DMS153 treated with DMSO at 0.1 percent for 48 hours (cell line): Measurements from ENCODE around the gene AMIGO1.
A peak's percentile ranks its signal among the peaks of the same experiment; 100 is the strongest.

ENCODE experiments used
- DNase-seq: peaks from one replicate; lab custom pipeline; 2025; ENCODE audit not compliant: unreplicated experiment; lab: John Stamatoyannopoulos, UW

The AMIGO1 gene

DNA sequence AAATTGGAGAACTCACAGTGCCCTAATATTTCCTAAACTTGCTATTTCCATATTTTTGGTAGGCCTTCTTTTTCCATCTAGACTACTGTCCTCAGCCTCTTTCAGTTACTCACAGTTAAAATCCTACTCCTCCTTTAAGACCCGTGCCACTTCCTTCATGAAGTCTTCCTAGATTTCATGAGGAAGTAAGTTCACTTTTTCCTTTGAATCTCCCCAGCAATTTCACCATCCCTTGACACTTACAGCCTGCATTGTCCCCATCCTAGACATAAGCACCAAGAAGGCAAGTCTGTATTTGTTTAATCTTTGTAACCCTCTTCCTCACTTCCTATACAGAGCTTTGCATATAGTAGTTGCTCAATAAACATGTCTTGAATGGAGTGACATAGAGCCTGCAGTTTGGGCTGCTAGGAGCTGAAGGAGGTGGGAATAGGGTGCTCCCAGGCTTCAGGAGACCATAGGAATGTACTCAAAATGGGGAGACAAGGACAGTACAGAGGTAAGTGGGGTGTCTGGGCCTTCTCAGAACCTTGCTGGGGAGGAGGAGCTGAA, 24.9 kb upstream of the AMIGO1 start:
- DNase-seq, result no peak

DNA sequence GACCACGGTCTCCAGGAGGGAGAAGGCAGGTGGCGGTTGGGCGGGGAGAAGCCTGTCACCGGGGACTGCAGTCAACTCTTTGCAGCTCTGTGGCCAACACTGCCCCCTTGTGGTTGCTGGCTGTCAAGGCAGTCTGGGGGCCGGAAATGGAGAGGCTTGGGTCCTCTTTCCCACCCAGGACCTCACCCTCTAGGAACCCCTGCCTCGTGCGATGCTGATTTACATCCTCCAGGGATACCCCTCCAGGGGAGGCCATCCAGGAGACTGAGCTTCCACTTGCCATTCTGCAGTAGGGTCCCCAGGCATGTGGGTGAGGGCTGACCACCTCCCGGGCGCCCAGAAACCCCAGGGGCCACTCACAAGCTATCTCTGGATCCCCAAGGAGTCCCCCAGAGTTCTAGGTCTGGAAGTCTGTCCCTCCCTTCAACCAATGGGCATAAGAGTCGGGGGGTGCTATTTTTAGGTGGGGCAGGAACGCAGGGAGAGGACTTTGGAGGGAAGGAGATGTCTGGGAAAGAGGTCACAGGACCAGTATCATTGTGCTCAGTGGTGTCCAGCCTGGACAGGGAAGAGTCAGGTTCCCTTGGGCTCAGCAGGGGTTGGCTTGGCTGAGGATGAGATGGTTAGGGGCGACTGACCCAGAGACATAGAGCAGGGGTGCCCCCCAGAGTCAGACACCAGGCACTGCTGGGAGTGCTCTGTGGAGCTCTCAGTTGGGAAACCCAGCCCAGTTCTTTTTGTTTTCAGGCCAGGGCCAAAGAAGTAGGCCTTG, 23.0 kb upstream of the AMIGO1 start:
- peak; percentile 65 for DNase-seq

DNA sequence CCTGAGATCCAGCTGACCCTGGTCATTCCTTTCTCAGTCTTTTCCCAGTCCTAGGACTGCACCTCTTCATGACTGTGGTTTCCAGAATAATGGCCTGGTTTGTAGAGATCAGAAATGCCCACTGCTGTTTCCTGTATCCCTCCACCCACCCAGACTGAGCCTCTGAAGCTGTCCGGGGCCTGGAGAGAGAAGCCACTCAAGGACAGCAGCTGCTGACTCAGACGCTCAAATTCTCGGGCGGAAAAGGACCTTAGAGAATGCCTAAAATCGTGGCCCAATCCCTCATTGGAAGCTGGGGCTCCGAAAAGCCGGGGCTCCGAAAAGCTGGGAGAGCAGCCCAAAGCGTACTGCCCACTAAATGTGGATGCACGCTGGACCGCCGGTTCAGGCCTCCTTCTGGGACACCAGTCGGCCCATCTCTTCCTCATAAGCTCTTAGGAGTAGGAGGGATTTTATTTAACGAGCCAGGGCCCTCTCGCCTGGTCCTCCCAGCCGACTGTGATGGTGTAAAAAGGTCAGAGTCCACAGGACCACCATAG, 22.4 kb upstream of the AMIGO1 start:
- no peak for DNase-seq

DNA sequence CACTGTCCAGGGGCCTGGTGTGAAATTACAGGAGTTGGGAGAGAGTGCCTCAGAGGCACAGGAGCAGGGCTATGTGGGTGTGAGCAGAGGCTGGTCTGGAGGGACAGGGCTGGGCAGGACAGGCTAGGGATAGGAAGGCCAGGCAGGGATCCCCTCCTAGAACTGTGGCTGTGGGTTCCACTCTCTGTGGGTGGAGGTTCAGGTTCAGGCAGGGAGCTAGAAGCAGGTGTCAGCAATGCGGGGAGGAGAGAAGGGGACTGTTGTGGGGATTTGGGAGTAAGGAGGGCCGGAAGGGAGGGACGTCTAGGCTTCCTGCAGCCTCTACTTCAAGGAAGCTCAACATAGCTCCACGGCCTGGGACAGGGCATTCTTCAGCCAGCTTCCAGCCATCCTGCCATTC, 21.9 kb upstream of the AMIGO1 start:
- no peak for DNase-seq

DNA sequence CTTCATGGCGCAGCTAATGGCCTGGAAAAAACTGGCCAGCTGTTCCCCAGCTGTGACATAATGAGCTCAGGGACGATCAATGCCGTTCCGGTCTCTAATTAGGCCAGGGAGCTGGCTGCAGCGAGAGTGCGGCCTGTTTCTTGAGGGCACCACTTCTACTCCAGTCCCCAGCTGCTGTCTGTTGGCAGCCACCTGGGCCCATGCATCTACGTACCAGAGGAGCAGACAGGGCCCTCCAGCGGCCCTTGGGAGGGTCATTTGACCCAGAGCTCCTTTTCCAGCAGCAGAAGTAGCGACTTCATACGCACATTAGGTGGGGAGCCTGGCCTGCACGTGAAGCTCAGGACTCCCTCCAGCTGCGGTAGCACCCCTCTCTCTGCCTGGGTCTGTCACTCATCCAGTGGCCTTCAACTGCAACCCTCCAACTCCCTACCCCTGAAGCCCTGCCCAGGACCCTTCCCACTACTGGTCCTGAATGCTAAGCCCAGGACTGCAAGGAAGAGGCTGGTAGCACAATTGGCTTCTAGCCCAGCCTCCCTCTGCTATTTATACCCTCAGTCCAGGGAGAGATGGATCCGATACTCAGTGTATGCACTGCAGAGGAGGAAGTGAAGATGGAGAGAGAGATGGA, 21.0 kb upstream of the AMIGO1 start:
- DNase-seq, result no peak

DNA sequence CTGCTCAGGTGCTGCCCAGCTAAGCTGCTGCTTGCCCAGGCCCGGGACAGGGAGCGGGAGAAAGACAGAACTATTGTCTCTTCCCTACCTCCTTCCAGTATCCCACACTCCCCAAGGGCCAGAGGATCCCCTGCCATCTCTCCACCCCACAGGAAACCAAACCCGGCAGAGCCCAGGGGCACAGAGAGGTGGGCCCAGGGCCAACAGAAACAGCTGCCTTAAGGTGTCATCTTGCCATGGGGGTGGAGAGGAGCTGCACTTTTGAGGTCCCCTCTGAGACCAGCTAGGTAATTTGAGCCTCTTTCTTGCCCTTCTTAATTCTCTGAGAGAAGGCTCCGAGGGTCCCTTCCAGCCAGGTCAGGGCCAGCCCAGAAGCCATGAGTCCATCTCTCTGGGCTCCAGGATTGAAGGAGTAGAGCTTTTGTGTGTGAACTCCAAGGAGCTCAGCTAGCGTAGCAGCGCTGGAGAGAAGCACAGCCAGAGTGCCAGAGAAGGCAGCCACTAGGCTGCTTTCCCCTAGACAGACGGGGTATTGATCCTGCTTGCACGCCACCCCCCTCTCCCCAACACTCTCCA, 20.4 kb upstream of the AMIGO1 start:
- DNase-seq, result no peak

DNA sequence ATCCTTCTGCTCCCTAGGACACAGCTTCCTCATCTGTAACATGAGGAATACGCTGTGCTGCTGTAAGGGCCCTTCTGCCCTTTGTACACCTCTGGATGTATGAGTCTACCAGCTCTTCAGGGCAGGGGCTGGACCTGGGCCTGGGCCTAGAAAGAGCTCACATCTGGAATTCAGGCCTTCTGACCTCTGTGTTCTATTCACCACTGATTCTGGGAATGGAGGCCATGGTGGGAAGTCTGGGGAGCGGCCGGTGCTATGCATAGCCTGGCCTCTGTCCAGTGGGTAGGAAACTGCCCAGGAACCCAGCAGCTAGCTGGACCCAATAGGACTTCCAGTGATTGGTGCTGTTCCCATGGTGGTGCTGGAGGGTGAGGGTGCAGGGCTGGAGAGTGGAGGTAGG, 19.2 kb upstream of the AMIGO1 start:
- DNase-seq, result no peak

DNA sequence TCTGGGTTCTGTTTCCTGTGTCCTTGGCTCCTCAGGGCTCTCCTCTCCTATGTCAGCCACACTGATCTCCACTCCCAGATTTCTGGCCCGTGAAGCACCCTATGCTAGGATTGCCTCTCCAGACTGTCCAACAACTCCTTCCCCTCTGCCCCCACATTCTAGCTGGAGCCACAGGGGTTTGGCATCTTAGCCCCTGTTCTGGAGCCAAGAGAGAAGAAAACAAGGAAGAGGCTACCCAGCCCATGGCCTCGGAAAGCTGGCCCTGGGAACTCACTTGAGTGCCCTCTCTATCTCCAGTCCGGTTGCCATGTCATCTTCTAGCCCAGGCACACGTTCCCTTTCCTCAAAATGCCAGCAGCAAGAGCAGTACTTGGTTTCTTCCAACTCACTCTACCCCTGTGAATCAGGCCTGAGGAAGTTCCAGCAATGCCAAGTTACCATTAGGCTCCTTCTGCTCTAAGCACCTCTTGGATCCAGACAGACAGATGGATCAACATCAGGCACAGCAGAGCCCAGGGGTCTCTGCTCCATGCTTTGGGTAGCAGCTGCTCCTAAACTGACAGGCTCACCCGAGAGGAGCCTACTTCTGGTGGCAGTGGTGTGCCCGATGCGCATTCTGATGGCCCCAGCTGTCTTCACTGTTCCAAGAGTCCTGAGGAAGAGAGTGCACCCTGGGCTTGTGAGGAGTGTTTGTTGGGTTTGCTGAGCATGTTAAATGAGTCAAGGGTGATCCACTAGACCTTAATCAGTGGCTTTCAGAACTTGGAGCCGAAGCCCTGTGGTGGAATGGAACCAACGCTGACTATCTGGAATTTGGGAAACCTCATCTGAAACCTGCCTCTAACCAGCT, 18.5 kb upstream of the AMIGO1 start:
- DNase-seq, result no peak

DNA sequence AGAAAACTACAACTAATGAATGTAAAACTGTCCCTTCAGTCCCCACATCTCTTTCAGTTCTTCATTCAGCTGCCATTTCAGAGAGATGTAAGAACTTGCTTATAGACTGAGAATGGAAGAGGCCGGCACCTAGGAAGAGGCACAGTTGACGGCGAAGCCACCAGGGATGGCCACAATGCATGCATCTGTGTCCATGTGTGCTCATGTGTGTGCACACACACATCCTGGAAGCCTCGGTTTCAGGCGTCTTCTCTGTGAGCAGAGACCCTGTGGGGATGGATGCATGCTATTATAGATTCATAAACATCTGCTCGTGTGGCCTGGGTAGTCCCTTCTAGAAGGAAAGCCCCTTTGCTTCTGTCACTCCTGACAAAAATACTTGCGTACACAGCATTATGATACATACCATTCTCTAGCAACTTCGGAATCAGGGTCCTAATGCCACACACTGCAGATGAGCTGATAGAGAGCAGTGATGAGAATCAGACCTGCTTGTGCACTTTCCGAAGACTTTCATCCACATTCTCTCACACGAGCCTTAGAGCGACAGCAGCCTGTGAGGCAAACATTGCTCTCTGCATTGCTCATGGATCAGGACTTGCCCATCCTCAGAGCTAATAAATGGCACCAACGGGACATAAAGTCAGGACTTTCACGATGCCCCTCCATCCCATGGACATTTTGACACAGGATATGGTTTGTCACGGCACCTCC, 17.7 kb upstream of the AMIGO1 start:
- DNase-seq, result no peak

DNA sequence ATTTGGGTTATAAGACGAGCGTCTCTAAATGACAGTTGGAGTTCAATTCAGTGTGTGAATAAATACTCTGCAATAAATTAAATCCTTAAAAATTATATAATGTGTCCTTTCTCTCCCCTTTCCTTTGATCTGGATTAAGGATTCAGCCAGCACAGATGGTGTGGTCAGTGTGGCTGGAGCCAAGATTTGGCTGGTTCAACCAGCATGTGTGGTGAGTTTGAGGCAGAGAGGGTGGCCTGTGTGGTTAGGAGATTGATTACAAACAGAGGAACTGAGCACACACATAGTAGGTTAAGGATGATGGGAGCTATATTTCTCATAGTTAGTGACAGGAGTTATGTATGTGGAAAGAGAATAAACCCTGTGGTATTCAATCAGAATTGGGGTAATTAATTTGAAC, 14.2 kb upstream of the AMIGO1 start:
- no peak for DNase-seq

DNA sequence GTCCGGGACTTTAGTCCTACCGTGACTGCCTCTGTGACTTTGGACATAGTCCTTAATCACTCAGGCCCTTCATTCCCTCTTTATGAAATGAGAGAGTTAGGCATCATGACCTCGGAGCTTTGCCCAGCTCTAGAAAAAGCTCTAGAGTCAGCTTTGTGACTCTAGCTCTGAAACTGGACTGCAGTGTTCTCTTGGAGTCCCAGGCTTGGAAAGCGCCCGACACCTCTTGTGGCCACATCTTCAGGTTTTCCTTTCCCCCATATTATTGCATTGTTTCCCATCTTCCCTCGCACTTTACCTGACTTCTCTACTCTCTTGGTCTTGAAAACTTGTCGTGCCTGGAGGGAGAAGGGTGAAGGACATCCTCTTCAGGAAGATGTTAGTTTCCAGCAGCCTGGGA, 12.5 kb upstream of the AMIGO1 start:
- no peak for DNase-seq

DNA sequence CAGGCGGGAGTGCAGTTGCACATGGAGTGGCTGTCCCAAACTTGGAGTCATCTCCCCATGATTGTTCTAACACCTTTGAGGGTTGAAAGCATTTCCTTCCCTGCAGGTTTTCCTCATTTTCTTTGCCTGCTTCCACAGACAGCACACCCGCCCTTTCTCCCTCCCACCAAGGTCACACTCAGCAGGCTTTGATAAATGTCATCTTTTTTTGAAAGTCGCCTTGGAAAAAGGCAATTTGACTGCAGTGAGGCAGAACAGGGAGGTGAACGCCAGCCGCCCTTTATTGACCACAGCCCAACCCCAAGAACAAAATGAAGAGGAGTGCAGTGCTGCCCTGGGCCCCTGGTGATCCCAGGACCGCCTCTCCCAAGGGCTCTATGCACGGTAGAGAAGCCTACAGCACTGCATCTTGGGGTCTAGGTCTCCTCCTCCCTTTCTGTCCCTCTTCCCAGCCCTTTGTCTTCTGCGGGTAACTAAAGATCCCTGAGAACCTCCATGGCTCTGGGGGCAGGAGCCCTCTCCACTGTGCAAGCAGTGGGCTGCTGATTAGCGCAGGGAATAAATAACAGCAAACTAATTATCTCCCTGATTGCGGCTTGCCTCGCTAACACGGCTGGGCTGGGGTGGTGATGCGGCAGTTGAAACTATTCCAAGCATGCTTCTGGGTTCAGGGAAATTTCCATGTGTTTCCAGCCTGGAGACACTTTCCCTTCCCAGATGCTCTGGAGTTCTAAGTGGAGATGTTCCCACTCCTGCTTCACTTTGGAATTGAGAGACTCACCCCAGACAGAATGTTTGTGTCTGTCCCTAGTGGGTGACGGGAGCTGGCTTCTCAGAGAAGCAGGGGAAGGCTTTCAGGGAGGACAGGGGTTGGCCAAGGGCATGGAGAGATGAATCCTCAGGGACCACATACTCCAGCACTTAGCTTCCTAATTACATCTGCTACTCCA, 11.8 kb upstream of the AMIGO1 start:
- DNase-seq, result no peak

DNA sequence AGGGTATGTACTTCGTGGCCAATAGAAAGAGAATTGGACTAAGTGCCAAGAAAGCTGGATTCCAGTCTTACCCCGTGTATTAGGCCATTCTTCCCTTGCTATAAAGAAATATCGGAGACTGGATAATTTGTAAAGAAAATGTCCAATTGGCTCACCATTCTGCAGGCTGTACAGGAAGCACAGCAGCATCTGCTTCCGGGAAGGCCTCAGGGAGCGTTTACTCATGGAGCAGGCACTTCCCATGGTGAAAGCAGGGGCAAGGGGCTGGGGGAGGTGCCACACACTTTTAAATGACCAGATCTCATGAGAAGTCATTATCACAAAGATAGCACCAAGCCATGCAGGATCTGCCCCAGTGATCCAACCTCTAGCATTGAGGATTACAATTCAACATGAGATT, 7.8 kb upstream of the AMIGO1 start:
- no peak for DNase-seq

DNA sequence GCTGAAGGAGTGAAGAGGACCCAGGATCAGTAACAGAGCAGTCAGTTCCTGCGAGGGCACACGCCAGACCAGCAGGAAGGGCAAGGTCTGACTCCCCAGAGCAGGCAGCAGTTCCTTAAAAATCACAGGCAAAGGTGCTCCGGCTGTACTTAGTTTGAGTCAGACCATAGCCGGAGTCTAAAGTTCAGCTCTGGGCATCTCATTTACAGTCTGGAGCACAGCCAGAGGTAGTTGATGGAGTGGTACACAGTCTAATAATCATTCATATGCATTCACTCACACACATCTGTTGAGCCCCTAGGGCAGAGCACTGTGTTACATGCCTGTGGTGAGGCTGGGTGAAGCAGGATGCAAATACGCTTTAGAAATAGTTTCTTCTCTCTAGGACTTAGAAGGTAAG, 7.3 kb upstream of the AMIGO1 start:
- no peak for DNase-seq

DNA sequence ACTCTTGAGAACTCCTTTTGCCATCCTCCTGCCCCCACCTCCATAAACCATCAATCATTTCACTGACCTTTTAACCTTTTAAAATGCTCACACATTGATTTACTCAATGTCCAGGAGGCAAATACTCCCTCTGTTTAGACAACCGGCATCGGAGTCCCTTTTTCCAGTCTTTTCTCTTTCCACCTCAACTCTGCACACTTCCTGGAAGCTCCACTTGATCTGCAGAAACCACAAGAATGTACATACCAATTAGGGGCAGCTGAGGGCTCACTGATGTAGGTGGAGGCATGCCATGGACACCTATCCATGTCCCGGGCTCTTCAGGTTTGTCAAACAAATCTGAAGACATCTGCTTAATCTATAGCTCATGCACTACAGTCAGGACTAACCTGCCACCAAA, 5.3 kb upstream of the AMIGO1 start:
- no peak for DNase-seq

DNA sequence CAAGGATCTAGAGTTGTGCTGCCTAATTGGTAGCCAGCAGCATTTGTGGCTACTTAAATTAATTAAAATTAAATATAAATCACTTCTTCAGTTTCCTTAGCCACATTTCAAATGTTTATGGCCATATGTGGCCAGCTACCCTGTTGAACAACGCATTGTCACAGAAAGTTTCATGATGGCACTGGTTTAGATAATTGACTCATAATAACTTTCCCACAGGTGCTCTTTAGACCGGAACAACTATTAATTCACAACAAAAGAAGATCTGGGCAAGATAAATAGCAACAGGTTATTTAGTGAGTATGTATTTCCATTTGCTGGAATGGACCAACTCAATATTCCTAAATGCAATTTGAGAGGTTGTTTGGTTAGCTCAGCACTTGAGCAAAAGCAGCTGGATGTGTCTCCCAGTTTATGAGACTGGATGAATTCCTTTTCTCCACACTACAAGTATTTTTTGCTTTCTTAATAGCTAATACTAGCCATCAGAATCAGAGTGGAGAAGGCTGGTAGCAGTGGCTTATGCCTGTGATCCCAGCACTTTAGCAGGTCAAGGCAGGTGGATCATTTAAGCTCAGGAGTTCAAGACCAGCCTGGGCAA, 3.7 kb upstream of the AMIGO1 start:
- no peak for DNase-seq

DNA sequence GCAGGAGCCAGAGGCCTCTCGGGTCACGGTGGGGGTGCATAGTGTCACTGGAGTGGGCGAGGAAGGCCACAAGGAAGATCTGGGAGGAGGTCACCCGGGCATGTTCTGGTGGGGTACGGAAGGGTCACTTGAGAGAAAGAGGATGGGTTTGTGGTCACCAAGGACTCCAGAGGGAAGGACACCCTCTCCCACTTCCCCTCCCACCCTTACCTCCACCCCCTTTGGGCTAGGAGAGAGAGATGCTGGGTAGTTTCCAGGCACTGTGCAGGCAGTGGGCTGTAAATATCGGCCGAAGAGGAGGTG, 703 bp downstream of the AMIGO1 start:
- no peak for DNase-seq

DNA sequence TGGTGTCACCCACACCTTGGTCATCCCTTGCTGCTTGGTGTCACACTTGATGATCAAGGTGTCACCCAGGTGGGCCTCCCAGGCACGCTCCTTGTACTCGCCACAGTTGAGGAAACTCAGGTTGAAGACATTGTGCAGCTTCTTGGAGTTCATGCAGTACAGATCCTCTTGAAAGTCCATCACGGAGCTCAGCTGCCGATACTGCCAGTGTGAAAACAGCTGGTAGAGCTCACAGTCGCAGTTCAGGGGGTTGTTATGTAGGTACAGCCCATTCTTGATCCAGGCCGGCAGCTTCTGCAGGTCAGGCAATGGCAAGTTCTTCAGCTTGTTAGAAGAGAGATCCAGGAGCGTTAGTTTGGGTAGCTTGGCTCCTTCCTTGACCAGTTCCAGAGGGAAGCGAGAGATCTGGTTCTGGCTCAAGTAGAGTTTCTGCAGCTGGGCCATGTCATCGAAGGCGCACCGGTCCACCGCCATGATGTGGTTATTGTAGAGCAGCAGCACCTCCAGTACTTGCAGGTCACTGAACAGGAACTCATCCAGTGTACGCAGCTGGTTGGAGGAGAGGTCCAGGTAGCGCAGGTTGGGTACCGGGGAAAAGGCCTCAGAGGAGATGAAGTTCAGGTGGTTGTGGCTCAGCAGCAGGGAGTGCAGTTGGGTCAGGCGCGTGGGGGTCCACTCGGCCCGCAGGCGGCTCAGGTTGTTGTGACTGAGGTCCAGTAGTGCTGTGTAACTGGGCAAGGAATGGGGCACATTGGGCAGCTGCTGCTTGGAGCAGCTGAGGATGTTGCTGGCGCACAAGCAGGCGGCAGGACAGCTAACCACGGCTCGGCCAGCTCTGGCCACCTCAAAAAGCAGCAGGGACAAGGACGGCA, 1.3 kb downstream of the AMIGO1 start:
- no peak for DNase-seq
